HG03025 (cell line): ENCODE data around the gene AKAP10.
"Not testable (repeated sequence)": the region's sequence is repeated elsewhere in the genome, so short reads cannot be mapped to it uniquely, and the experiment has no call there.

ENCODE experiments used
- ATAC-seq: cut with Tn5 transposase; IDR thresholded peaks from one replicate; pipeline ENCODE4 v1.9.1; 2021; ENCODE audit warnings: mild to moderate bottlenecking, moderate library complexity; ENCODE audit not compliant: unreplicated experiment, low FRiP score

Gene AKAP10

DNA sequence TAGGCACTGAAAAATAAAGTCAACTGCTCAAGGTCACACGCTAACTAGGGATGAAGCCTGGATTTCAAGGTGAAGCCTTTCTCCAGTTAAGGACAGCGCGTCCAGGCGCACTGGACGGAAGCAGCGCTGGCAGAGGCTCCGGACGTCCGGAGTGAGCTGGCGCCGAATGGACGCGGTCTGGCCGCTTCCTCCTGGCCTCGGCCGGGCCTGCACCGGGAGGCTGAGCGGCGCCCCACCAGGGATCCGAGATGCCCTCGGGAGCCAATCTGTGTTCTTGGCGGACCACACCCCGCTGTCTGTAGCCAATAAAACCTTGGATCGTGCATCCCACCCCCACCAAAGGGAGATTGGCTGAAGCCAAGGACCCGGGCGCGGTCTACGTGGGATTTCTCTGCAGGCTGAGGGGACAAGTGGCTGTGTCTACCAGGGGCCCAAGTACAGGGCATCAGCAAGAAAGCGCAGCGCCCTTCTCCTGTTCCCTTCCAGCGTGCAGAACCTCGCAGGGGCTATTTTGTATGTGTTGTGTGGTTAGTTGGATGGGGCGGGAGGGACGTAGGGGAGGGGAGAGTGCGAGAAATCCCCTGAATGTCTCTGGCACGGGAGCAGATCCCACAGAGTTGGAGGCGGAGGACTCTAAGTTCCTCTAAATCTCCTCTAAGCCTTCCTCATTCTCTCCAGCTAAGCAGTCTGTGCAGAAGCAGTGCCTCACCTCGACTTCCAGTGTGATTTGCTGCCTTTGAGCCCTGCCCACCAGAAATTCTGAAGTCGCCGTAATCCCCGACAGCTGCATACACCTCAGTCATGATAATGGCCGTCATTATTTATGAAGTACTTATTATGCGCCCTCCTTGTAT, 2.5 kb upstream of the AKAP10 start:
- no peak for ATAC-seq

DNA sequence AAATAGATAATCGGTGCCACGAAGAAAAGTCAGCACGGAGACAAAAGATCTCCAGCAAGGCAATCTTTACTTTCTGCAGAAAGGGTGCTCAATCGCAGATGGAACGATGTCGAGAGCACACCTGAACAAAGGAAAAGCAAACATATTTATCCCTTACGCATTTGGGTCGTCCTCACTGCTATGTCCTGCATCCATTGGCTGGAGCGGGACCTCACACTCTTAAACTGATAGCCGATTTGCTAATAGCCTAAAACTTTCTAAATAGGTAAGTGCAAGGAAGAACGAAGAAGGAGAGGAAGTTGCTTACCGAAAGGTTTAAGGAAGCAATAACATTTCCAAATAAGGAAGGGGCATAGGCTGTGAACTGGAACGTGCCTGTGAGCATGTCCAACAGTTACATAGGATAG, 1.2 kb upstream of the AKAP10 start:
- no peak for ATAC-seq

DNA sequence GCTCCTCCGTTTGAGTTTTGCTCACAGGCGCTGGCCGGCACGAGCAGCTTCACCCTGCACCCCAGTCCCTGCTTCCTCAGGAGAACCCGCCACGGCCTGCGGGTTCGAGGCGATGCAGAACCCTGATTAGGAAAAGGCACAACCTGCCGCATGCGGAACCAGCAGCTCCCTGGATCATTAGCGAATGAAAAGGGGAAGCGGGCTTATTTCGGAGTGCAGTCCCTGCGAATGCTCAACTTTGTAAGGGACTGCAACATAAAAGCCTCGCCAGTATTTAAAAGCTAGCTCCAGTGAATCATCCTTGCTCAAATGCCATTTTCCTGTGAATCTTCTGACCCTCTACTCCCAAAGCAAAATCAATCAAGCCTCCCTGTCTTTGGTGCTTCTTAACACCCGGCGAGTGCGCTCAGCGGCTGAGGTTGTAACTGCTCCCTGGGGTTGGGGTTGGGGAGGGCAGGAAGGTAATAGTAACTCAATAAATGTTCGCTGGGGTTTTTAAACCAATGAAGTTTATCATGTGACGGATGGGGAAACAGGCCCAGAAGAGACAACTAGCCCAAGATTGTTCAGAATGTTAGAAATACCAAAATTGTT, 678 bp upstream of the AKAP10 start:
- no peak for ATAC-seq

DNA sequence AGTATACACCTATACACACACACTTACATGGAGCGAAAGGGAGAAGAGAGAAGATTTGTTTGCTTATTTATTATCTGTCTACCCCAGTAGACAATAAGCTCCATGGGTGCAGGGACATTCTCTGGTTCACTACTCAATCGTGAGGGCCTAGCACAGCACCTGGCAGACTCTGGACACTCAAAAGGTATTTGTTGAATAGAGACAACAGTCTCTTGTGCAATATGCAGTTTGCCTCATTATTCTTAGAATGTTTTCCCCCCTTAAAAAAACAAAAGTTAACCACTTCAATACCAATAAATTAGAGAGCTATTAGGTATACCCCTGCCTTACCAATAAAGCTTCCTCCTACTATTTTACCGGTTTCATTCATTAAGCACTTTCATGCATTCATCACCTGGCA, 2.0 kb downstream of the AKAP10 start:
- no peak for ATAC-seq

DNA sequence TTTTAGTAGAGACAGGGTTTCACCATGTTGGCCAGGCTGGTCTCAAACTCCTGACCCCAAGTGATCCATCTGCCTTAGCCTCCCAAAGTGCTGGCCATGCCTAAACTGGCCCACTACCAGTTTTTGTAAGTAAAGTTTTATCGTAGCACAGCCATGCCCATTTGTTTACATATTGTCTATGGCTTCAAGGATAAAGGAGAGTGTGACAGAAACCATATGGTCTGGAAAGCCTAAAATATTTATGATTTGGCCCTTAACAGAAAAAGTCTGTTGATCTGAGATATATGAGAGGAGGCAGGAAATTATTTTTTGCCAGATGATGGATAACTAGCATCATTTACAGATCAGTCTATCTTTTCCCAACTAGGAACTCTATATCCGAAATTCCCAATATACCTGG, 4.5 kb downstream of the AKAP10 start:
- ATAC-seq = no peak

DNA sequence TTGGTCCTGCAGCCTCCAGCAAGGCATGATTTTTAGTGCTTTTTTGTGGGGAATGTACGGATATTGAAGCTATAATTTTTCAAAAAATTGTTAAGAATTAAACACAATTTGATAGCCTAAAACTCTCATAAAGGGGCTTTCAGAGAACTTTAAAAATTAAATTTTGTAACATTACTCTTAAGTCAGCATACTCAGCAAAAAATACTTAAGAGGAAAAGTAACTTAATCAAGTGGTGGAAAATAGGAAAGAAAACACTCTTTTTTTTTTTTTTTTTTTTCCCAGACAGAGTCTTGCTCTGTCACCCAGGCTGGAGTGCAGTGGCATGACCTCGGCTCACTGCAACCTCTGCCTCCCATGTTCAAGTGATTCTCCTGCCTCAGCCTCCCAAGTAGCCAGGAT, 14.7 kb downstream of the AKAP10 start:
- ATAC-seq = not testable (repeated sequence)

DNA sequence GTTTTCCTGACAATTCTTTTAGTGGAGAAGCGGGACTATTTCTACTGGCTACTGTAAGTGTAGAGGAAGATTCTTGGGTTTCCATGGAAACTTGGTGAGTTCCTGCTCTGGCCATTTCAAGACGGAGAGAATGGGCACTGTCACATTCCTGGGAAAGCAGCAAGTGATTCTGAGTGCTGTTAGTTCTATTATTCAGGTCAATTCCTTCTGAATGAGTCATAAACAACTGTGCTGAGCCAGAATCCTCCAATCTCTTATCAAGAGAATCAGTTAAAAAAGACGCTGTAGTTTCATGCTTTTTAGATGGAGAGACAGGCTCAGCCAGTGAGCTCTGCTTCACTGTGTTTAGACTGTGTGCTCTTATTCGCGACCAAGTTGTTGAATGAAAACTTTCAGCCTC, 19.6 kb downstream of the AKAP10 start:
- no peak for ATAC-seq

DNA sequence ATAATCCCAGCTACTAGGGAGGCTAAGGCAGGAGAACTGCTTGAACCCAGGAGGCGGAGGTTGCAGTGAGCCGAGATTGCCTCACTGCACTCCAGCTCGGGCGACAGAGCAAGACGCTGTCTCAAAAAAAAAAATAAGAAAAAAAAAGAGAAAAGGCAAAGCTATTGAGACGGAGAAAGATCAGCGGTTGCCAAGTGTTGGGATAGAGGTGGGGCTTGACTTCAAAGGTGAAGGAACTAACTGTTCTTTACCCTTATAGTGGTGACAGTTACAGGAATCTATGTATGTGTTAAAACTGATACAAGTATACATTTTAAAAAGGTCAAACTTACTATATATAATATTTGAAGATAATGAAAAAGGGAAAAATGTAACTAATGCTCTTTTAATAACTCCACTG, 22.5 kb downstream of the AKAP10 start:
- no peak for ATAC-seq

DNA sequence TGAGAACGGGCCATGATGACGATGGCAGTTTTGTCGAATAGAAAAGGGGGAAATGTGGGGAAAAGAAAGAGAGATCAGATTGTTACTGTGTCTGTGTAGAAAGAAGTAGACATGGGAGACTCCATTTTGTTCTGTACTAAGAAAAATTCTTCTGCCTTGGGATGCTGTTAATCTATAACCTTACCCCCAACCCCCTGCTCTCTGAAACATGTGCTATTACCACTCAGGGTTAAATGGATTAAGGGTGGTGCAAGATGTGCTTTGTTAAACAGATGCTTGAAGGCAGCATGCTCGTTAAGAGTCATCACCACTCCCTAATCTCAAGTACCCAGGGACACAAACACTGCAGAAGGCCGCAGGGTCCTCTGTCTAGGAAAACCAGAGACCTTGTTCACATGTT, 26.2 kb downstream of the AKAP10 start:
- not testable (repeated sequence) for ATAC-seq

DNA sequence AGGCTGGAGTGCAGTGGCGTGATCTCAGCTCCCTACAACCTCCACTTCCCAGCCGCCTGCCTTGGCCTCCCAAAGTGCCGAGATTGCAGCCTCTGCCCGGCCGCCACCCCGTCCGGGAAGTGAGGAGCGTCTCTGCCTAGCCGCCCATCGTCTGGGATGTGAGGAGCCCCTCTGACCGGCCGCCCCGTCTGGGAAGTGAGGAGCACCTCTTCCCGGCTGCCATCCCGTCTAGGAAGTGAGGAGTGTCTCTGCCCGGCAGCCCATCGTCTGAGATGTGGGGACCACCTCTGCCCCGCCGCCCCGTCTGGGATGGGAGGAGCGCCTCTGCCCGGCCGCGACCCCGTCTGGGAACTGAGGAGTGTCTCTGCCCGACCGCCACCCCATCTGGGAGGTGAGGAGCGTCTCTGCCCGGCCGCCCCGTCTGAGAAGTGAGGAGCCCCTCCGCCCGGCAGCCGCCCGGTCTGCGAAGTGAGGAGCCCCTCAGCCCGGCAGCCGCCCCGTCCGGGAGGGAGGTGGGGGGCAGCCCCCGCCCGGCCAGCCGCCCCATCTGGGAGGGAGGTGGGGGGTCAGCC, 26.9 kb downstream of the AKAP10 start:
- ATAC-seq = not testable (repeated sequence)

DNA sequence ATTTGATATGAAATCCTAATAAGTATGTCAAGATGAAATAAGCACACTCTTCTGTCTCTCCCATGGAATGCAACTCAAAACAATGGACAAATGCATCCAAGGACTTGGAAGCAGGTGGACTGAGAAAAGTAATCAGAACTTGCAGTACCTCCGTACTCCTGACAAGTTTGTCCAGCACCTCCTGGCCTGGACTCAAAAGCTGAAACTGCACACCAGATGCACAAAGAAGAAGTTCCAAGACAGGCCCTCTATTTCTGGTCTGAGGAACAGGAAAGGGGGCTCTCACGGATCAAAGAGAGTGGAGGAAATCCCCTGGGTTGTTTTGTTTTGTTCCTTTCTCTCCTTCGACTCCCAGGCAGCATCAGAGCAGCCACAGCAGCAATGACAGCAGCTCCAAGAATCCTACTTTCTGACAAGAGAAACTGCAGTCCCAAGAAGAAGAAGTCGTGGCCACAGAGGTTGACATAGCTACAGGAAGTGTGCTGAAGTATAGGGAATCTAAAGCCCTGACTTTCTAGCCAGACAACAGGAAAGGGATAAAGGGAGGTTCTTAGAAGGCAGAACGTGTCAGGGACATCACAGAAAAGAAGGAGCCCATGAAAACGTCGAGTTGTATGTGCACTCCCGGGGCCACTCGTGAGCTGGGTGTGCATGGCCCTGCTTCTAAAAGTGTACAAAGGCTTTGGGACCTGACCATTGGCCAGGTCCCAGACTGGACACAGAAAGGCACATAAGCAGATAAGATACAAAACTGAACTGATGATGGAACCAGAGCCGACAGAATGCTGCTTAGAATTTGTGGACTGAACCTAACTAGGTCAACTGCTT, 29.3 kb downstream of the AKAP10 start:
- ATAC-seq = no peak

DNA sequence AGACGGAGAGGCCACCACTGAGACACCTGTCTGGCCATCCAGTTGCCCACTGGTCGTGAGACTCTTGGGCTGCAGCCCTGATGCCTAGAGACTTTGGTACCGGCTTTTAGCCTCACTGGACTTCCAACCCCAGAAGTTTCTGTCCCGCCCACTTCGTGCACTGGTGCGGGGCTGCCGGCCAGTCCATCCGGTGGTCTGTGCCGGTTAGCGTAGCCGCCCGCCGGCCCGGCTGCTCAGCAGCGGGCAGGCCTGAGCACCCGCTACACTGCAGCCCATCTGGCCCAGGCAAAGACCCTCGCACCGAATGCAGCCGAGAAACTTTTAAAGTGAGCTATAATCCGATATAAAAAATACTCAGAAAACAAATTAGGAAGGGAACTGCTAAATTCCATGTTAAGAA, 30.7 kb downstream of the AKAP10 start:
- ATAC-seq = no peak

DNA sequence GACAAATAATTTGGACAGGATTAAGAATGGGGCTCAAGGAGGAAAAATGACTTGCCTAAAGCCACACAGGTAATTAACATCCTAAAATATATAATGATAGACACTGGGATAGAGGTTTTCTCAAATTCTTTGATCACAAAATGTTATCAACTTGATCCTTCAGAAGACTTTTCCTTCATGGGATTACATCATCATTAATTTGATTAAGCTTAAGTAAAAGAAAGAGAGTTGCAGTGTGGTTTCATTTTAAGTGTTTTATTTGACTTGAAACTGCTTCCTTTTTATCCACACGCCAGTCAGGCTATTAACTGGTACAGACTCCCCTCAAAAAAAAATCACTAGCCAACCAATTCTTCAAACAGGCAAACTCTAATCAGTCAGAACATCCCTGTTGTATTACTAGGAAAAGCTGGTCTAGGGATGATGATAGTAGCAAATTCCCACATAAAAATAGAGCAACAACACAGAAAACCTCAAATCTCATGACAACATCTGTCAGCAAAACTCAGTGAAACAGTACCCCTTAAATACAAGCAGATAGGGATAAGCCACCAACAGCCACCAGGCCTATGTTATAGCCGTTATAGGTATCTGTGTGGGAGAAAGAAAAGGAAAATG, 32.5 kb downstream of the AKAP10 start:
- no peak for ATAC-seq

DNA sequence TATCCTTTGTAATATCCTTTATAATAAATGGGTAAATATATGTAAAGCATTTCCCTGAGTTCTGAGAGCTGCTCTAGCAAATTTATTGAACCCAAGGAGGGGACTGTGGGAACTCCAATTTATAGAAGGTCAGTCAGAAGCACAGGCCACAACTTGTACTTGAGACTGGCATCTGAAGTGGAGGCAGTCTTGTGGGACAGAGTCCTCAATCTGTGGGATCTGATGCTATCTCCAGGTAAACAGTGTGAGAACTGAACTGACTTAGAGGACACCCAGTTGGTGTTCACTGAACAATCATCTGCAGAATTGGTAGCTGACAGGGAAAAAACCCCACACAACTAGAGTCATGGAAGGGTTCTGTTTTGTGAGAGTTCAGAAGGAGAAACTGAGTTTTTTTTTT, 34.0 kb downstream of the AKAP10 start:
- no peak for ATAC-seq

DNA sequence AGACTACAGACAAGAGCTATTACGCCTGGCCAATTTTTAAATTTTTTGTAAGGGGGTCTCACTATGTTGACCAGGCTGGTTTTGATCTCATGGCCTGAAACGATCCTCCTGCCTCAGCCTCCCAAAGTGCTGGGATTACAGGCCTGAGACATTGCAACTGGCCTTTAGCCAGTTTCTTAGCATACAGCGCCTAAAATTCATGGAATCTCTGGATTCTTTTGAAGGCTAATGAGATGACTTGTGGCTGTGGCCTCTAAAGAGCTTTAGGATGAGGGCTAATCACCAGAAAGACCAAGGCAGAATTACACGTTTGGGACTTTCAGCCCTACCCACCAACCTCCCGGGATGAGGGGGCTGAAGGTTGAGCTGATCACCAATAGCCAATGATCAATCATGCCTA, 34.6 kb downstream of the AKAP10 start:
- no peak for ATAC-seq

DNA sequence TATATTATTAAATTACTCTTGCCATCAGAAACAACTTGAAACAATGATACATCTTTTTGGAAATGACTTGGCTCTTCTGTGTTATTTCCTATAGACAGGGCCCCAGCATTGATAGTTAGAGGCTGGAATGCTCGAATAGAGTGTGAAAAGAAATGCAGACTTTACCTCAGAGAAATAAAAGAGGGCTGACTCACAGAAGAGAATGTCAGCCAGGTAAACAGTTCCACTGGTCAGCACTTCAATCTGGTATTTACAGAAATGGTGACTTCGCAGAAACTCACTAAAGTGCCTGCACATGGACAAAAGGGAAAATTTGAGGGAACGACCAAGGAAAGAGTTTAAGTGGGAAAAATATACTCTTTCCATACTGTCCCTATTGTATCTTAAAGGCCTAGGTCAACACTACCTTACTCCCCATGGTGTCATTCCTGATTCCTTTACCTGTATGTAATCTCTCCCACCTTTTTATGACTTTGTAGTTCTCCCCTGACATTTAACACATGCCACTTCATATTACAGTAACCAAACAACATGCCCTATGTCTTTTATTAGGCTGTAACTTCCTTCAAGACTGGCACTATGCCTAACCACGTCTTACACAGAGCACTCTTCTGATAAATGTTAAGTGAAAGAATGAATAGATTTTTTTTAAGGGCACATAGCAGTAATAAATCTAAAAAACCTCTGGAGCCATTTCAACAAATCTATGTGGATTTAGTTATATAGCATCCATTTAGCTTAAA, 36.7 kb downstream of the AKAP10 start:
- ATAC-seq = no peak

DNA sequence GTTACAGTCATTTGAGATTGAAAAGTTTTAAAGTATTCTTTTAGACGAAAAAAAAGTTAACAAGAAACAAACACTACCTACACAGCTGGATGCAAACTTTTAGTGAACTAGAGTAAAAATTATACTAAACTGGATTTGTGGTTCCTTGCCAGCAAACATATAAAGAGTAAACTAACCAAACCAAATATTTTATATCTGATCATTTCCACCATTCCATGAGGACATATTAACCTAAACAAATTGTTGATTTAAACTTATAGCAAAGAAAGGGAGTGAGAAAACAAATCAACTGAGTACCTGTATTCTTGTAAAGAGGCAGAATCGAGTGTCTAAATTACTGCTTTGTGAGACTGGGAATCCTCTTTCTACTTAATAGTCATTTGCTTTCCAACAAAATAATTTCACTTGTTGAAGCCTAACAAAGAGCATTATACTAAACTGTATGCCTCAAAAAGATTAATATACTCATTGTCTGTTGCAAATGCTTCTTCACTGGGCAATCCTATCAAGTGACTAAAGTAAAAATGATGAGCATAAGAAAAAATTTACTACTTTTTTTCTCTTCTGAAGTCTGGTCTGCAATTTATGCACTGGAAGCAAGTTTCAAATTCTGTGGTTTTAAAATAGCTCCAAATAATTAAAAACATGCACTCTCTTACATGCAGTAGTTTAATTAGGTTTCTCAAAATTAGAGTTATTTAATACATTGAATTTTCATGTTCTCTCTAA, 37.5 kb downstream of the AKAP10 start:
- ATAC-seq = no peak

DNA sequence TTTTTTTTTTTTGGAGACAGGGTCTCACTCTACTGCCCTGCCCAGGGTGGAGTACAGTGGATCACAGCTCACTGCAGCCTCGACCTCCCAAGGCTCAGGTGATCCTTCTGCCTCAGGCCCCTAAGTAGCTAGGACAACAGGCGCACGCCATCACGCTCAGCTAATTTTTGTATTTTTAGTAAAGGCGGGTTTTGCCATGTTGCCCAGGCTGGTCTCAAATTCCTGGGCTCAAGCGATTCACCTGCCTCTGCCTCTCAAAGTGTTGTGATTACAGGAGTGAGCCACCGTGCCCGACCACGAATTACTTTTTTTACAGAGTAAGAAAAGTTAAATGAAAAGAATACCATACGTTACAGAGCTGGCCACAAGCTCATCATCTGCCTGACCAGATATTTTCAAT, 38.9 kb downstream of the AKAP10 start:
- no peak for ATAC-seq

DNA sequence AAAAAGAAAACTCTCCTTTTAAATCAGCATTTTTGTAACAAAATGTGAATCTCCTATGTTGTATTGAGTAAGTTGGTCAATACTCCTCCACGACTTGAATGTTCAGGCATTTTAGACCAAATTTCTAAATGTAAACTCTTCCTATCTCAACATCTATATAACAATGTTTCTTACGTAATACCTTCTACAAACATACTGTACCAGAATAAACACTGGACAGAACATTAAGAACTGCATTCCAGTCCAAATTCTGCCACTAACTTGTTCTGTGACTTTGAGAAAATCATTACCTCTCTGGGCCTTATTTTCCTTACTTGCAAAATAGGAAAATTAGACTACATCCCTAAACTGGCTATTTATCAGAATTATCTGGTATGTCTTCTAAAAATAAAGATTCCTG, 40.1 kb downstream of the AKAP10 start:
- no peak for ATAC-seq
